ENCODE measurements around the gene AUTS2.

Gene AUTS2

DNA sequence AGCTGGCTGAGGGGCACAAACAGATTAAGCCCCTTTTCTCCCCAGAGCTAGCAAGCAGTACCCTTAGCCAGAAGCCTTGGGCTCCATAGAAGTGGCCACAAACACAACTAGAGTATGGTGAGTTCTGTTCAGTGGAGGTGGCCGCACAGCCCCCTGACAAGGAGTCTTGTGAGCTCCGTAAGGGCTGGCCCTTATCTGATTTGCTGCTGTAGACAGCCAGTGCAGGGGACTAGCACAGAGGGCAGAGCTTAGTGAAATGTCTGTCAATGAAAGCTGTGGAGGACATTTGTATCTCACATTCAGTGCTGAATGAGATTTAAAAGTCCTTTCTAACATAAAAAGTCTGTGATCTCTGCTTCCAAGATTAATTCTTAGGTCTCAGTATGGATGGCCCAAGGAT, 137.3 kb downstream of the AUTS2 start:
- no peak overlapping the region for H3K4me3 ChIP-seq (ENCODE audit: low read depth, low read length)
- TF ChIP-seq, protein P1, sequence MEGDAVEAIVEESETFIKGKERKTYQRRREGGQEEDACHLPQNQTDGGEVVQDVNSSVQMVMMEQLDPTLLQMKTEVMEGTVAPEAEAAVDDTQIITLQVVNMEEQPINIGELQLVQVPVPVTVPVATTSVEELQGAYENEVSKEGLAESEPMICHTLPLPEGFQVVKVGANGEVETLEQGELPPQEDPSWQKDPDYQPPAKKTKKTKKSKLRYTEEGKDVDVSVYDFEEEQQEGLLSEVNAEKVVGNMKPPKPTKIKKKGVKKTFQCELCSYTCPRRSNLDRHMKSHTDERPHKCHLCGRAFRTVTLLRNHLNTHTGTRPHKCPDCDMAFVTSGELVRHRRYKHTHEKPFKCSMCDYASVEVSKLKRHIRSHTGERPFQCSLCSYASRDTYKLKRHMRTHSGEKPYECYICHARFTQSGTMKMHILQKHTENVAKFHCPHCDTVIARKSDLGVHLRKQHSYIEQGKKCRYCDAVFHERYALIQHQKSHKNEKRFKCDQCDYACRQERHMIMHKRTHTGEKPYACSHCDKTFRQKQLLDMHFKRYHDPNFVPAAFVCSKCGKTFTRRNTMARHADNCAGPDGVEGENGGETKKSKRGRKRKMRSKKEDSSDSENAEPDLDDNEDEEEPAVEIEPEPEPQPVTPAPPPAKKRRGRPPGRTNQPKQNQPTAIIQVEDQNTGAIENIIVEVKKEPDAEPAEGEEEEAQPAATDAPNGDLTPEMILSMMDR (IDR thresholded peaks at IDR 0.05; ENCODE audit: insufficient read depth, low read depth, low read length, missing control alignments), result no peak

DNA sequence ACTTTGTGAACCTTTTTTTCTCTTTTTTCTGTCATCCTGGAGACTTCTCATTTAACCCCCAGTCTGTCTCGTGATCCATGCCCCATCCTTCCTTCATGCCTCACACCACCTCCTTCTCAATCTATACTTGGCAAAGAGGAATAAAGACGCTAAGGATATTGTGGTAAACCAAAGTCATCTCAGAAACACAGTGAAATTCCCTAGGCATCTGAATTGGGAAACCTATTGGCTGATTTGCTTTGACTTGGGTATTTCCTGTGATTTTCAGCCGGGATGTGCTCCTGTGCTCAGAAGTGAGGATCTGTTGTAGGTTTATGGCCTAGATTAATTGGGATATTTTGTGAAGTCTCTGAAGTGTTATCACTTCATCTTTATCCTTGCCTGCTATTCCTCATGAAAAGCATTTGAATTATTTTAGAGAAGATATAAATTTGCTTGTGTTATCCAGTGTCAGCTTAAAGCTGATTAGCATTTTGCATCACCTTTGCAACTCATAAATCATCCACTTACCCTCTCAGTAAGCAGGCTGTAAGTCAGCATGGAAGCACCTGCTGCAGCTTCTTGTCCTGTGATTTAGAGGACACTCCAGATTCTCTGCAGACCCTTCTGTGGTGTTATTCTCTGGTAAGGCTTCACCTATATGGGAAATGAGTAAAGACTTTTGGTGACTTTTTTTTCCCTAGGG, 138.0 kb downstream of the AUTS2 start:
- TF ChIP-seq, protein P1 (IDR thresholded peaks at IDR 0.05; ENCODE audit: insufficient read depth, low read depth, low read length, missing control alignments), result no peak
- no peak for DNase-seq (ENCODE audit: low read depth)

More for the DNA sequence above, 137.3 kb downstream of the AUTS2 start:
- no peak for DNase-seq (ENCODE audit: low read depth)

DNA sequence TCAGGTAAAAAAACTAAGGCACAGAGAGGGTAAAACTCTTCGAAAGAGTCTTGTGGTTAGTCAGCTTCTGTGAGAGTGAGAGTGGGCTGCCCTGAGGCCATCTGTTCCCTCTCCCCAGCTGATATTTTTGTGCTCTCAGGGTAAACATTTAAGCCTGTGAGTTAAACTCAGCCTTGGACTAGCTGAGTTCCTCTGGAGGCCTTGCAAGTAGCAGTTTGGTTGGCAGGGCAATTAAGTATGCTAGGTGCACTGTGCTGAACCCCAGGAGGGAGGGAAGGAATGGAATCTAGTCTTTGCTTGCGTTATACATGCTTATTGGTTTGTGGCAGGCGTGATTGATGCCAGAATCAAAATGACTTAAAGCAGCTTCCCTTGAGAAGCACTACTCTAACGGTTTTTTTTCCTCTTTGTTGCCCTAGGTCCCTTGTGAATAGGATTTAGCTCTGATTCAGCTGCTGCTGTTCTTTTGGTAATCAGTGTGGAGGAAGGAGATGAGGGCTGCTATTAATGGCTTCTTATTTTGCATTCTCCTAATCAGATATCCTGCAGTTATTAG, 140.2 kb downstream of the AUTS2 start:
- DNase-seq (ENCODE audit: low read depth), result peak; percentile 88
- H3K4me3 ChIP-seq (ENCODE audit: low read depth, low read length), result peak overlapping the region; percentile 26
- TF ChIP-seq, protein P1 (IDR thresholded peaks at IDR 0.05; ENCODE audit: insufficient read depth, low read depth, low read length, missing control alignments), result no peak

More for the DNA sequence above, 138.0 kb downstream of the AUTS2 start:
- H3K4me3 ChIP-seq (ENCODE audit: low read depth, low read length), result no peak overlapping the region

DNA sequence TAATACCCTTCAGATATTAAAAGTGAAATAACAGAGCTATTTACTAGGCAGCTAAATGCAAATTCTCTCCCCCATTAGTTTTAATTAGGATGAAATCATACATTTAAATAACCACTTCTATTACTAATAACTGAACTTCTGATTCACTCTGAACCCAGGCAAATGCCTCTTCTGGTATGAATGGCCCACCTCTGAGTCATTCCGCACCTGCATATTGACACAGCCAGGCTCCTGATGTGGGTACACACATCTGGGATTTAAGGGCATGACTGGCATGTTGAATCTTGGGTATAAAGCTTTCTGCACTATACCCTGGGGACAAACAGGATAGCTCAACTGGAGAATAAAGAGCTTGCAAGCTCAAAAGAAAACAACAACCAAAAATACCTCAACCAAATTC, 140.9 kb downstream of the AUTS2 start:
- H3K4me3 ChIP-seq (ENCODE audit: low read depth, low read length), result peak overlapping the region; percentile 18; the same call in 1 of the 2 replicates
- peak; percentile 92 for DNase-seq (ENCODE audit: low read depth)

DNA sequence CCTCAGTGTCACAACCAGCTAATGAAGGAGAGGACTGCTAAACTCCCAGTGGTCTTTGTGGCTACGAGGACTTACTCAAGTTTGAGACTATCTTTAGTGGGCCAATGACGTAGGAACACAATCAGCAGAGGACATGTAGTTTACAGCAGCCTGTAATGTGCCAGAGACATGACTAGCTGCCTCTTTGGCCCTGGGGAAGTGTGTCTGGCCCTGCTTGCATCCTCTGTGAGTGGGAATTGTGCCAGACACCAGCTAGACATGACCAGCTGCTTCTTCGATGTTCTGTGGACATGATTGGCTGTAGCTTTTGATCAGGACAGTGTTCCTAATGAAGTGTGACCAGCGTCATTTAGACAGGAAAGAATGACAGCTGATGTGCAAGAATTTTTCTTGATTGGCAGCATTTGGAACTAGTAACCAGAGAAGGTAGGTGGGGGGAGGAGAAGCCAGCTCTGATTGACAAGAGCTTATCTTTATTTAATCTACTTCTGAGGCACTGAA, 141.7 kb downstream of the AUTS2 start:
- TF ChIP-seq, protein P1 (IDR thresholded peaks at IDR 0.05; ENCODE audit: insufficient read depth, low read depth, low read length, missing control alignments), result no peak
- DNase-seq (ENCODE audit: low read depth), result peak; percentile 83
- peak overlapping the region; percentile 18; the same call in 1 of the 2 replicates for H3K4me3 ChIP-seq (ENCODE audit: low read depth, low read length)

More for the DNA sequence above, 140.9 kb downstream of the AUTS2 start:
- TF ChIP-seq, protein P1 (IDR thresholded peaks at IDR 0.05; ENCODE audit: insufficient read depth, low read depth, low read length, missing control alignments), result no peak

DNA sequence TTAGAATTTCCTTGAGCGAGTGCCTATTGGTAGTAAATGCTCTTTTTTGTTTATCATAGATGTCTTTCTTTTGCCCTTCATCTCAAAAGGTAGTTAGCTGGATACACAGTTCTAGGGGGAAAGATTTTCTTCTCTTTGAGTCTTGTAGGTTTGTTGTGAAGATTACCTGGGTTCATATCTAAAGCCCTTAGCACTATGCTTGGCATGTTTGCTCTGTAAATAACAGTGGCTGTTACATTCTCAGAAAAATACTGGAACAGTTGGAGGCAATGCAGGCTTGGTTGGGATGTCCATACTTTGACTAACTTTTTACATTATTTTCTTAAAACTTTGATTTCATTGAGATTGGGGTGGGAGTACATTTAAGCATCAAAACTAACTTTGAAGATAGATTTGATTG, 144.0 kb downstream of the AUTS2 start:
- TF ChIP-seq, protein P1 (IDR thresholded peaks at IDR 0.05; ENCODE audit: insufficient read depth, low read depth, low read length, missing control alignments), result no peak
- no peak overlapping the region for H3K4me3 ChIP-seq (ENCODE audit: low read depth, low read length)
- no peak for DNase-seq (ENCODE audit: low read depth)
